GM10266 (cell line): ENCODE data around the gene ATP5F1B.

Experiments
- DNase-seq: peaks from one replicate; pipeline ENCODE4 v3.0.0; 2012; ENCODE audit errors: extremely low spot score
- CTCF ChIP-seq: IDR thresholded peaks from 2 replicates; pipeline ENCODE4 v1.5.1; 2012; ENCODE audit warnings: mild to moderate bottlenecking, low read depth; ENCODE audit not compliant: control insufficient read depth, insufficient read depth; ENCODE audit errors: missing control alignments

ATP5F1B gene

GRCh38 chr12:56602239-56602638, 43.5 kb downstream of the ATP5F1B start:
- no peak for DNase-seq
- TF ChIP-seq CTCF: no peak

GRCh38 chr12:56601503-56601902, 44.3 kb downstream of the ATP5F1B start:
- peak; percentile 24 for TF ChIP-seq CTCF
- no peak for DNase-seq

GRCh38 chr12:56600753-56601152, 45.0 kb downstream of the ATP5F1B start:
- DNase-seq: no peak
- TF ChIP-seq CTCF: no peak

- no peak for DNase-seq
- TF ChIP-seq CTCF: no peak
Observed at GRCh38 chr12:56599797-56600196, 46.0 kb downstream of the ATP5F1B start.

- no peak for TF ChIP-seq CTCF
- no peak for DNase-seq
Observed at GRCh38 chr12:56599041-56599440, 46.7 kb downstream of the ATP5F1B start.

- TF ChIP-seq CTCF: no peak
- no peak for DNase-seq
Observed at GRCh38 chr12:56596815-56597214, 49.0 kb downstream of the ATP5F1B start.

- peak; percentile 72 for DNase-seq
- peak; percentile 88 for TF ChIP-seq CTCF
Observed at GRCh38 chr12:56593909-56594621, 51.7 kb downstream of the ATP5F1B start.
